ENCODE measurements around the gene SLC6A12. TPM values are rescaled to one million over a fixed set of nuclear protein-coding genes. Genes with fewer than 3 reads are reported as not detected.

The SLC6A12 gene
- total RNA-seq, 1 donor, result not detected

GRCh38 chr12:195951-196350, 18.0 kb downstream of the SLC6A12 start:
- H3K4me3 ChIP-seq (ENCODE audit: low read depth, low read length), result no peak overlapping the region
- TF ChIP-seq CTCF (IDR thresholded peaks at IDR 0.05; ENCODE audit: insufficient read depth, low read length), result no peak
- no peak for DNase-seq (ENCODE audit: low read depth)

GRCh38 chr12:195156-195555, 18.8 kb downstream of the SLC6A12 start:
- TF ChIP-seq CTCF (IDR thresholded peaks at IDR 0.05; ENCODE audit: insufficient read depth, low read length), result no peak
- DNase-seq (ENCODE audit: low read depth), result no peak
- no peak overlapping the region for H3K4me3 ChIP-seq (ENCODE audit: low read depth, low read length)

DNA sequence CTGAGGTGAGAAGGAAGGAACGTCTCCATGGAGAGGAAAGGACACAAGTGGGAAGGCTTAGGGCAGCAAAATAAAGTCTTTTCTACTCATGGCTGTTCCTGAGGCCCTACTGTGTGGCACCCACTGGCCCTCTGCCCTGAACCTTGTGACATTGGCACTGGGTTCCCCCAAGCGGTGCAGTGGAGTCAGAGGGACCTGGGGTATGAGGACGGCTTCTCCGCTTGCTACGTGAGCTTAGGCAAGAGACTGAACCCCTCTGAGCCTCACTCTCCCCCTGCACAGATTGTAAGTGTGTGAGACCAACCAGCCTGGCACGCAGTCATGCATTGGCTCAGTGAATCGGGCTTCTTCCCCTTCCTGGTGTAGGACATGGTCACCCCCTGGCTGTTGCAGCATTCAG, 19.7 kb downstream of the SLC6A12 start:
- H3K4me3 ChIP-seq (ENCODE audit: low read depth, low read length), result no peak overlapping the region
- TF ChIP-seq CTCF (IDR thresholded peaks at IDR 0.05; ENCODE audit: insufficient read depth, low read length), result no peak

DNA sequence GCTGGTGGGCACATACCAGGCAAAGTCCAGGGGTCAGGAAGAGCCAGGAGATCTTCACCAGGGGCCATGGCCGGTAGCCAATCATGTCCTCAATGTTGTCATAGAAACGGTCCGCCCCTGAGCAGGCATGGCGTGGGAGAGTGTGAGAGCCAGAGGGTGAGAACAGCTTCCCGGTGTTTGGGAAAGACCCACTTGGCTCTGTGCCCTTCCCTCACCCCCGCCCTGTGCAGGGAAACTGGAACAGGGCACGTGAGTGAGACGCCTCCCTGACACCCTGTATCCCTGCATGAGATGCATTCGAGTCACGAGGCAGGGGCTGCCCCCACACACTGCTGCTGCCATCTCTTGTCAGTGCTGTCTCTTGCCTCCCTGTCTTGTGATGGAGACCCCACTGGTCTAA, 20.7 kb downstream of the SLC6A12 start:
- H3K4me3 ChIP-seq (ENCODE audit: low read depth, low read length), result no peak overlapping the region
- TF ChIP-seq CTCF (IDR thresholded peaks at IDR 0.05; ENCODE audit: insufficient read depth, low read length), result no peak
- DNase-seq (ENCODE audit: low read depth), result no peak

More for the DNA sequence above, 19.7 kb downstream of the SLC6A12 start:
- DNase-seq (ENCODE audit: low read depth), result no peak

GRCh38 chr12:191541-191940, 22.4 kb downstream of the SLC6A12 start:
- no peak for DNase-seq (ENCODE audit: low read depth)
- TF ChIP-seq CTCF (IDR thresholded peaks at IDR 0.05; ENCODE audit: insufficient read depth, low read length), result no peak
- H3K4me3 ChIP-seq (ENCODE audit: low read depth, low read length), result no peak overlapping the region

GRCh38 chr12:190881-191280, 23.1 kb downstream of the SLC6A12 start:
- DNase-seq (ENCODE audit: low read depth), result no peak
- H3K4me3 ChIP-seq (ENCODE audit: low read depth, low read length), result no peak overlapping the region
- no peak for TF ChIP-seq CTCF (IDR thresholded peaks at IDR 0.05; ENCODE audit: insufficient read depth, low read length)

GRCh38 chr12:189622-189962, 24.4 kb downstream of the SLC6A12 start:
- TF ChIP-seq CTCF (IDR thresholded peaks at IDR 0.05; ENCODE audit: insufficient read depth, low read length), result no peak
- DNase-seq (ENCODE audit: low read depth), result no peak
- H3K4me3 ChIP-seq (ENCODE audit: low read depth, low read length), result no peak overlapping the region
